Measurements from ENCODE around the gene NTSR2. TPM values are rescaled to one million over a fixed set of nuclear protein-coding genes. Genes with fewer than 3 reads are reported as not detected.

The NTSR2 gene
- total RNA-seq, 4 donors from 2014 or later = not detected

DNA sequence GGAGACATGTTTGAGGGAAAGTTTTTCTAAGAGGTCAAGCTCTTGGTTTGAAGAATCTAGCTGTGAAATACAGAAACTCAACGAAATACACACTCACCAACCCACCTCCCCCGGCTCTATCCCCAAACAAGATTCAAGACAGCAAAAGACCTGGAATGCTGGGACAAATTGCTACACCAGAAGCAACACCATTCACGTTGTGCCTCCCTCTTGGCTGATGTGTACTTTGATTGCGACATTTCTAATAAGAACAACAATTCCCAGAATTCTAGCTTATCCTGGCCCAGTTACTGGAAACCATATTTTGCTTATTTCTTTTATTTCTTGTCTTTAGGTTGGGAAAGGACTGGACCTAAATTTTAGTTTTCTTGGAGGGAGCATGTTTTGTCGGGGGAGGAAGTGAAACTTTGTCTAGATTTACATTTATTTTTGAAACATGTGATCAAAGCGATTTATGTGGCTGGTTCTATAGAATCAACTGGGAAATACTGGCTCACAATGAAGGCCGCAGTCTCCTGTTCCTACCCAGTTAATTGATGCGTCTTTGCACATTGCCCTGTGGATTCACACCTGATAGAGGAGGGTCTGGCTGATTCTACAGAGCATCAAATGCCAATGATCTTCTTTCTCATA lies 46.8 kb upstream of the NTSR2 start:
- peak overlapping the region in 2 of 4 donors; percentile 12 to 25 for H3K27ac ChIP-seq
- intact Hi-C loops (cut with DNase I; ENCODE audit: low total_unique reads) = no loop called here
- in situ Hi-C loops (cut with MboI; ENCODE audit: low pct_ligation_motif_present in 1 of 4, low pct_unique_long_range_greater_than_20kb in 1 of 4, low sequenced_read_pairs in 3 of 4) = no loop called here
- H3K9me3 ChIP-seq = no peaks in the 10 kb centered on the region
- no peak for TF ChIP-seq CTCF (IDR thresholded peaks at IDR 0.05)
- no peak for TF ChIP-seq EP300 (IDR thresholded peaks at IDR 0.05; ENCODE audit: low read depth)
- TF ChIP-seq POLR2A (IDR thresholded peaks at IDR 0.05) = no peak
- TF ChIP-seq POLR2AphosphoS5 (IDR thresholded peaks at IDR 0.05) = peak in 1 of 3 donors; percentile 27
- no peak for DNase-seq
- no peaks in the 10 kb centered on the region for H3K36me3 ChIP-seq
- 56 to 70% methylated on average over 5 to 8 of the region's 8 CpGs for WGBS, 2 donors (ENCODE audit: low coverage in 1 of 2)
- H3K4me3 ChIP-seq = no peak overlapping the region
- H3K27me3 ChIP-seq = peaks cover 17% of the 10 kb centered on the region
- H3K4me1 ChIP-seq = peaks cover 0 to 3% (median 0%) of the 10 kb centered on the region in 4 donors

GRCh38 chr2:11715987-11716652 lies 46.1 kb upstream of the NTSR2 start:
- TF ChIP-seq POLR2AphosphoS5 (IDR thresholded peaks at IDR 0.05) (no peak), CTCF (IDR thresholded peaks at IDR 0.05) (no peak), POLR2A (IDR thresholded peaks at IDR 0.05) (no peak)
- 41 to 89% methylated on average over 2 to 12 of the region's 12 CpGs for WGBS, 2 donors (ENCODE audit: low coverage in 1 of 2)

DNA sequence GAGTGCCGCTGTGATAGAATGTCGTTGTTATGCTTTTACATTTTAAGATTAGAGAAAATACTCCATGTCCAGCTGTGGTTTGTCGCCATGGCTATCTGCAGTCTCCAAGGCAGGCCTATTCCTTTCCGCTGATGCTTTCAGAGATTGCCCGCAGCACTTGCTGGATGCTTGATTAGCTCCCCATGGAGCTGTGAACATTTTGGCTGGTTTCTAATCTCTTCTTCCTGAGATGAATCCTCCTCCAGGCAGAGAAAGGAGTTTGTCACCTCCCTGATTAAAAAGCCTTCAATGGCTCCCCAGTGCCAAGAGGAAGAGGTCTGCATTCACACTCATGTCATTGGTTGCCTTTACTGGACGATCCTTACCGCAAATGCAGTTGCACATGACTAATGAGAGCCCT lies 43.8 kb upstream of the NTSR2 start:
- in situ Hi-C loops (cut with MboI; ENCODE audit: low pct_ligation_motif_present in 1 of 4, low pct_unique_long_range_greater_than_20kb in 1 of 4, low sequenced_read_pairs in 3 of 4) = no loop called here
- H3K36me3 ChIP-seq = no peaks in the 10 kb centered on the region
- WGBS, 2 donors (ENCODE audit: low coverage in 1 of 2) = 91 to 100% methylated on average over 5 to 7 of the region's 7 CpGs

More at GRCh38 chr2:11715987-11716652, 46.1 kb upstream of the NTSR2 start:
- Histone ChIP-seq H3K36me3 (no peaks in the 10 kb centered on the region), H3K27me3 (peaks cover 17% of the 10 kb centered on the region), H3K9me3 (no peaks in the 10 kb centered on the region), H3K27ac (peak overlapping the region in 1 of 4 donors; percentile 25), H3K4me3 (no peak overlapping the region), H3K4me1 (peaks cover 0 to 3% (median 0%) of the 10 kb centered on the region in 4 donors)
- intact Hi-C loops (cut with DNase I; ENCODE audit: low total_unique reads) (no loop called here), in situ Hi-C loops (cut with MboI; ENCODE audit: low pct_ligation_motif_present in 1 of 4, low pct_unique_long_range_greater_than_20kb in 1 of 4, low sequenced_read_pairs in 3 of 4) (no loop called here)
- no peak for DNase-seq

More for the DNA sequence above, 43.8 kb upstream of the NTSR2 start:
- H3K4me1 ChIP-seq = peaks cover 0 to 8% (median 2%) of the 10 kb centered on the region in 4 donors
- no peak overlapping the region for H3K27ac ChIP-seq
- TF ChIP-seq EP300 (IDR thresholded peaks at IDR 0.05; ENCODE audit: low read depth) (no peak), CTCF (IDR thresholded peaks at IDR 0.05) (no peak), POLR2A (IDR thresholded peaks at IDR 0.05) (no peak), POLR2AphosphoS5 (IDR thresholded peaks at IDR 0.05) (no peak)
- no peak for DNase-seq
- H3K27me3 ChIP-seq = peaks cover 10% of the 10 kb centered on the region
- H3K9me3 ChIP-seq = no peaks in the 10 kb centered on the region
- no peak overlapping the region for H3K4me3 ChIP-seq
- intact Hi-C loops (cut with DNase I; ENCODE audit: low total_unique reads) = loop anchor here (5.0 kb wide), 1 partner anchor 732 kb away; no protein-coding TSS in a partner anchor

Data from transverse colon (tissue), 4 donors.